K562 (cell line): ENCODE measurements around the gene FAM227B. TPM values are rescaled to one million over a fixed set of nuclear protein-coding genes. Genes with fewer than 3 reads are reported as not detected.
A peak's percentile ranks its signal among the peaks of the same experiment; 100 is the strongest.

Experiments
- DNMT1 ChIP-seq: fragments of 450-650 bp; IDR thresholded peaks from 2 replicates; pipeline ENCODE4 v1.6.1; 2016; ENCODE audit warnings: antibody characterized with exemption, mild to moderate bottlenecking
- IRF9 ChIP-seq: fragments of 450-650 bp; IDR thresholded peaks from 2 replicates; pipeline ENCODE4 v1.6.1; 2016; ENCODE audit warnings: missing biosample characterization, missing genetic modification characterization
- KDM2B ChIP-seq: fragments of 250-450 bp; sonication (Bioruptor Pico); IDR thresholded peaks from 2 replicates; pipeline ENCODE4 v1.8.0; 2021; ENCODE audit warnings: mild to moderate bottlenecking, moderate library complexity
- MAFF ChIP-seq: IDR thresholded peaks from 2 replicates; pipeline ENCODE4 v1.6.1; 2012; ENCODE audit warnings: low read length, improper control_type of control experiment
- PPARD ChIP-seq: fragments of 250-450 bp; sonication (Bioruptor Pico); IDR thresholded peaks from 2 replicates; pipeline ENCODE4 v1.8.0; 2022; ENCODE audit warnings: inconsistent platforms, mild to moderate bottlenecking, moderate library complexity
- STAT5A ChIP-seq: IDR thresholded peaks from 2 replicates; pipeline ENCODE4 v1.6.1; 2012; ENCODE audit warnings: low read length, inconsistent platforms, borderline replicate concordance
- UBTF ChIP-seq, 2 experiments: IDR thresholded peaks; 2 replicates each; pipeline ENCODE4 v1.6.1; 2012; ENCODE audit warnings: improper control_type of control experiment in 2 of 2, low read depth in 2 of 2, low read length in 2 of 2, borderline replicate concordance in 1 of 2
- ZBTB40 ChIP-seq, 2 experiments: fragments of 450-650 bp in 1 of 2; sonication (generic) in 1 of 2; formaldehyde crosslinking in 1 of 2; IDR thresholded peaks; 2 replicates each; pipeline versions ENCODE4 v1.7.1 to v1.9.0; 2016 to 2022; ENCODE audit warnings: inconsistent platforms in 1 of 2, mild to moderate bottlenecking in 1 of 2, missing genetic modification reagents in 1 of 2
- ZNF12 ChIP-seq: sonication (generic); formaldehyde crosslinking; IDR thresholded peaks from 2 replicates; pipeline ENCODE4 v1.4.0; 2020; ENCODE audit warnings: mild to moderate bottlenecking, missing genetic modification reagents
- ZNF134 ChIP-seq: fragments of 250-450 bp; sonication (Bioruptor Pico); conservative IDR thresholded peaks from 2 replicates; pipeline ENCODE4 v1.4.0; 2020
- ZNF140 ChIP-seq: fragments of 250-450 bp; sonication (Bioruptor Pico); IDR thresholded peaks from 2 replicates; pipeline ENCODE4 v1.8.0; 2021; ENCODE audit warnings: moderate library complexity, mild to moderate bottlenecking, inconsistent platforms
- ZNF398 ChIP-seq: fragments of 250-450 bp; sonication (Bioruptor Pico); IDR thresholded peaks from 2 replicates; pipeline ENCODE4 v1.8.0; 2021; ENCODE audit warnings: moderate library complexity, mild to moderate bottlenecking, inconsistent platforms
- ZNF586 ChIP-seq: fragments of 450-650 bp; formaldehyde crosslinking; conservative IDR thresholded peaks from 2 replicates; pipeline ENCODE4 v1.4.0; 2020; ENCODE audit warnings: mild to moderate bottlenecking, moderate library complexity
- polyA plus RNA-seq, 8 experiments: library from polyadenylated mRNA; depleted of rRNA in 4 of 8; stranded (reverse) in 5 of 8; unstranded in 3 of 8; fragments of >200 nt; fragmentation: Nextera tagmentation in 2 of 8; fragmentation: Illumina TruSeq in 1 of 8; extraction: Ambion mirVana in 2 of 8; extraction: Trizol in 1 of 8; gene quantifications; 2 replicates each; pipeline versions ENCODE4 v1.2.1 to v1.2.3, GENCODE V29; 2011 to 2014; ENCODE audit warnings: inconsistent platforms in 1 of 8, missing spikeins in 1 of 8
- total RNA-seq, 7 experiments: library from RNA; depleted of rRNA in 6 of 7; stranded (reverse); fragments of >200 nt in 6 of 7; fragmentation: Illumina TruSeq in 2 of 7; extraction: Trizol in 2 of 7; gene quantifications; 2 replicates each; pipeline versions ENCODE4 v1.2.1 to v1.2.3, GENCODE V29; 2011 to 2021; ENCODE audit warnings: low replicate concordance in 1 of 7

Gene FAM227B
- total and polyA plus RNA-seq, 9 of the 15 experiments (the other 6 are each of a cell fraction or from before 2014, with no cell fraction given), result 5.1 to 12.5 (median 11.2) TPM

- TF ChIP-seq ZBTB40 (IDR thresholded peaks at IDR 0.05), result no peak
- no peak for TF ChIP-seq ZBTB40 (CRISPR knock-in tag; IDR thresholded peaks at IDR 0.05)
- no peak for TF ChIP-seq UBTF (IDR thresholded peaks at IDR 0.05; ENCODE audit: borderline replicate concordance in 1 of 2, low read depth in 2 of 2, low read length in 2 of 2)
- TF ChIP-seq ZNF586 (CRISPR knock-in tag), result no peak
- TF ChIP-seq PPARD (CRISPR knock-in tag), result no peak
- no peak for TF ChIP-seq ZNF134 (CRISPR knock-in tag)
- TF ChIP-seq KDM2B, result no peak
- no peak for TF ChIP-seq ZNF140 (CRISPR knock-in tag)
- TF ChIP-seq DNMT1, result no peak
- peak; percentile 33; the same call in 1 of the 2 replicates for TF ChIP-seq MAFF
- no peak for TF ChIP-seq ZNF12 (CRISPR knock-in tag)
- no peak for TF ChIP-seq STAT5A
- TF ChIP-seq ZNF398 (CRISPR knock-in tag), result no peak
- TF ChIP-seq IRF9 (tag), result no peak
Measured at GRCh38 chr15:49644364-49644794, 23.8 kb upstream of the FAM227B start (continued).
